SK-N-SH (cell line): ENCODE results near the gene CDKN3. TPM values are rescaled to one million over a fixed set of nuclear protein-coding genes. Genes with fewer than 3 reads are reported as not detected.

Experiments used
- CTCF ChIA-PET: fragments of 300-600, 350-600 bp; formaldehyde crosslinking; extraction: SDS; loops from one replicate; lab custom pipeline; 2021; lab: Yijun Ruan, JAX
- POLR2A ChIA-PET: fragments of 350-600 bp; sonication (Branson Sonifier 250); formaldehyde crosslinking; extraction: SDS; loops from one replicate; lab custom pipeline; 2020; ENCODE audit warnings: antibody characterized with exemption, inconsistent platforms; lab: Yijun Ruan, JAX
- DNase-seq: peaks from one replicate; pipeline ENCODE4 v3.0.0; 2012
- H2AFZ ChIP-seq: fragments of 200-600 bp; sonication (generic); 2 replicates; pipeline ENCODE4 v1.8.1; 2016; ENCODE audit warnings: antibody characterized with exemption, mild to moderate bottlenecking, low read depth
- H3F3A ChIP-seq: fragments of 200-600 bp; sonication (generic); replicated peaks from 2 replicates; pipeline ENCODE3; 2016; ENCODE audit warnings: antibody characterized with exemption, mild to moderate bottlenecking; ENCODE audit not compliant: insufficient read depth
- H3K27ac ChIP-seq, 2 experiments: fragments of 200-500 bp in 1 of 2; fragments of 200-600 bp in 1 of 2; sonication (Bioruptor generic) in 1 of 2; sonication (generic), shearing (Covaris generic) in 1 of 2; 2 replicates each; pipeline versions ENCODE4 v1.5.1 to v1.6.1; 2014 to 2016; ENCODE audit warnings: low read depth in 2 of 2, inconsistent platforms in 1 of 2, low read length in 1 of 2, mild to moderate bottlenecking in 1 of 2, mixed read lengths in 1 of 2
- H3K27me3 ChIP-seq: fragments of 200-600 bp; sonication (generic), shearing (Covaris generic); 2 replicates; pipeline ENCODE4 v1.6.1; 2016; ENCODE audit warnings: mixed run types; ENCODE audit not compliant: insufficient read depth
- H3K36me3 ChIP-seq, 2 experiments: fragments of 200-500 bp in 1 of 2; fragments of 200-600 bp in 1 of 2; sonication (Bioruptor generic) in 1 of 2; sonication (generic) in 1 of 2; replicated peaks in 1 of 2; 2 replicates each; pipeline versions ENCODE3 to v1.5.1; 2014 to 2016; ENCODE audit warnings: low read length in 1 of 2, mild to moderate bottlenecking in 1 of 2; ENCODE audit not compliant: insufficient read depth in 2 of 2, control insufficient read depth in 1 of 2
- H3K4me1 ChIP-seq, 2 experiments: fragments of 200-500 bp in 1 of 2; fragments of 200-600 bp in 1 of 2; sonication (Bioruptor generic) in 1 of 2; sonication (generic), shearing (Covaris generic) in 1 of 2; 2 replicates each; pipeline versions ENCODE4 v1.5.1 to v1.6.1; 2014 to 2016; ENCODE audit warnings: low read depth in 1 of 2, low read length in 1 of 2, mixed run types in 1 of 2; ENCODE audit not compliant: insufficient read depth in 2 of 2, control insufficient read depth in 1 of 2
- H3K4me2 ChIP-seq: fragments of 200-600 bp; sonication (generic), shearing (Covaris generic); 2 replicates; pipeline ENCODE4 v1.6.1; 2017; ENCODE audit warnings: mixed run types
- H3K4me3 ChIP-seq, 2 experiments: fragments of 200-500 bp in 1 of 2; fragments of 200-600 bp in 1 of 2; sonication (Bioruptor generic) in 1 of 2; sonication (generic), shearing (Covaris generic) in 1 of 2; 2 replicates each; pipeline versions ENCODE4 v1.5.1 to v1.8.1; 2014 to 2016; ENCODE audit warnings: low read depth in 2 of 2, inconsistent platforms in 1 of 2, low read length in 1 of 2, mild to moderate bottlenecking in 1 of 2, mixed read lengths in 1 of 2, moderate library complexity in 1 of 2
- H3K79me2 ChIP-seq: fragments of 200-600 bp; sonication (generic); 2 replicates; pipeline ENCODE4 v1.8.1; 2017; ENCODE audit warnings: mild to moderate bottlenecking; ENCODE audit not compliant: insufficient read depth
- H3K9ac ChIP-seq: fragments of 200-600 bp; sonication (generic); 2 replicates; pipeline ENCODE4 v1.6.1; 2017; ENCODE audit warnings: mixed run types
- H3K9me2 ChIP-seq: fragments of 200-600 bp; sonication (generic); 2 replicates; pipeline ENCODE4 v1.6.1; 2017; ENCODE audit warnings: mixed run types
- H3K9me3 ChIP-seq: fragments of 200-600 bp; sonication (generic); 2 replicates; pipeline ENCODE4 v1.6.1; 2017; ENCODE audit warnings: mixed run types, mild to moderate bottlenecking, moderate library complexity
- H4K20me1 ChIP-seq: fragments of 200-600 bp; sonication (generic); 2 replicates; pipeline ENCODE4 v1.6.1; 2017; ENCODE audit warnings: mild to moderate bottlenecking, mixed run types; ENCODE audit not compliant: insufficient read depth
- FOSL2 ChIP-seq: IDR thresholded peaks from 2 replicates; pipeline ENCODE4 v1.4.0; 2012; ENCODE audit warnings: low read depth, mild to moderate bottlenecking, moderate library complexity, borderline replicate concordance
- JUND ChIP-seq: IDR thresholded peaks from 2 replicates; pipeline ENCODE4 v1.4.0; 2012
- MEF2A ChIP-seq: IDR thresholded peaks from 2 replicates; pipeline ENCODE4 v1.4.0; 2012; ENCODE audit warnings: low read depth, borderline replicate concordance
- MXI1 ChIP-seq: IDR thresholded peaks from 2 replicates; pipeline ENCODE4 v1.6.1; 2012; ENCODE audit warnings: mild to moderate bottlenecking, low read depth, low read length, improper control_type of control experiment
- NFIC ChIP-seq: IDR thresholded peaks from 2 replicates; pipeline ENCODE4 v1.4.0; 2012; ENCODE audit warnings: borderline replicate concordance
- NRF1 ChIP-seq: IDR thresholded peaks from 2 replicates; pipeline ENCODE4 v1.6.1; 2012; ENCODE audit warnings: low read depth, mild to moderate bottlenecking, low read length
- POLR2AphosphoS5 ChIP-seq: IDR thresholded peaks from 2 replicates; pipeline ENCODE4 v1.6.1; 2012; ENCODE audit warnings: low read depth, low read length
- RAD21 ChIP-seq: IDR thresholded peaks from 2 replicates; pipeline ENCODE4 v1.6.1; 2012; ENCODE audit warnings: mild to moderate bottlenecking, low read length
- RCOR1 ChIP-seq: fragments of 150-350 bp; IDR thresholded peaks from 2 replicates; pipeline ENCODE4 v1.6.1; 2017; ENCODE audit warnings: antibody characterized with exemption, low read length
- SIN3A ChIP-seq: IDR thresholded peaks from 2 replicates; pipeline ENCODE4 v1.6.1; 2012; ENCODE audit warnings: low read depth, mild to moderate bottlenecking, low read length, moderate library complexity, borderline replicate concordance
- SMC3 ChIP-seq: IDR thresholded peaks from 2 replicates; pipeline ENCODE4 v1.6.1; 2012; ENCODE audit warnings: low read depth, low read length, improper control_type of control experiment
- TAF1 ChIP-seq: IDR thresholded peaks from 2 replicates; pipeline ENCODE4 v1.6.1; 2012; ENCODE audit warnings: low read depth, mild to moderate bottlenecking, low read length, moderate library complexity, borderline replicate concordance
- YY1 ChIP-seq: IDR thresholded peaks from 2 replicates; pipeline ENCODE4 v1.4.0; 2012; ENCODE audit warnings: low read depth, mild to moderate bottlenecking
- WGBS: methylation state at CpG from one replicate; pipeline ENCODE4 v1.1.6; 2017; ENCODE audit warnings: low lambda C conversion rate; 5-methylcytosine and 5-hydroxymethylcytosine counted together
- polyA plus RNA-seq, 3 experiments: library from polyadenylated mRNA; depleted of rRNA; stranded (reverse); fragments of >200 nt; gene quantifications; 2 replicates each; pipeline ENCODE4 v1.2.3, GENCODE V29; 2012
- TF ChIP-seq, protein P1 (sequence below): fragments of 150-350 bp; IDR thresholded peaks from 2 replicates; pipeline ENCODE4 v1.6.1; 2016; ENCODE audit warnings: mild to moderate bottlenecking, low read depth, low read length
- TF ChIP-seq, protein P2 (sequence below): fragments of 150-350 bp; IDR thresholded peaks from 2 replicates; pipeline ENCODE4 v1.6.1; 2017; ENCODE audit warnings: antibody characterized with exemption, low read length, low read depth, borderline replicate concordance
- TF ChIP-seq, protein P3 (sequence below): IDR thresholded peaks from 2 replicates; pipeline ENCODE4 v1.4.0; 2012; ENCODE audit warnings: low read depth, borderline replicate concordance

Gene CDKN3
- polyA plus RNA-seq, 1 of the 3 experiments (the other 2 are of a cell fraction): 26.7 TPM

- H3K9me2 ChIP-seq: no peaks in the 10 kb centered on the region
- CTCF ChIA-PET: interaction anchor here (2.6 kb wide), 1 partner anchor 16 kb away, joined by 8 read pairs; the partner anchor contains the start of gene CNIH1
Measured at GRCh38 chr14:54425537-54426274, 28.9 kb downstream of the CDKN3 start.

GRCh38 chr14:54427871-54428270, 31.1 kb downstream of the CDKN3 start:
- WGBS: 98% methylated on average over 3 of the region's 3 CpGs
- Histone ChIP-seq H3K36me3 (peaks cover 63 to 78% of the 10 kb centered on the region in 2 experiments), H3K79me2 (peaks cover 37% of the 10 kb centered on the region), H4K20me1 (peaks cover 7% of the 10 kb centered on the region; the same call in 1 of the 2 replicates), H3K4me2 (no peak overlapping the region), H3K27me3 (no peaks in the 10 kb centered on the region), H3K4me1 (peaks cover 0 to 2% of the 10 kb centered on the region in 2 experiments; a peak in 1 of 4 replicates), H3K27ac (no peak overlapping the region), H3K9me2 (no peaks in the 10 kb centered on the region), H3K4me3 (no peak overlapping the region), H3K9me3 (no peaks in the 10 kb centered on the region), H3K9ac (no peak overlapping the region), H2AFZ (no peak overlapping the region), H3F3A (peaks cover 2% of the 10 kb centered on the region)
- CTCF ChIA-PET: interaction anchor here (0.5 to 2.3 kb wide), 2 partner anchors 24 to 132 kb away, joined by 3 to 6 read pairs; no protein-coding TSS in a partner anchor
- DNase-seq: no peak
- POLR2A ChIA-PET: no interaction called here
- TF ChIP-seq TAF1 (no peak), MXI1 (no peak), RAD21 (no peak), JUND (no peak), SMC3 (no peak), NFIC (no peak), FOSL2 (no peak)
- TF ChIP-seq, protein P1, sequence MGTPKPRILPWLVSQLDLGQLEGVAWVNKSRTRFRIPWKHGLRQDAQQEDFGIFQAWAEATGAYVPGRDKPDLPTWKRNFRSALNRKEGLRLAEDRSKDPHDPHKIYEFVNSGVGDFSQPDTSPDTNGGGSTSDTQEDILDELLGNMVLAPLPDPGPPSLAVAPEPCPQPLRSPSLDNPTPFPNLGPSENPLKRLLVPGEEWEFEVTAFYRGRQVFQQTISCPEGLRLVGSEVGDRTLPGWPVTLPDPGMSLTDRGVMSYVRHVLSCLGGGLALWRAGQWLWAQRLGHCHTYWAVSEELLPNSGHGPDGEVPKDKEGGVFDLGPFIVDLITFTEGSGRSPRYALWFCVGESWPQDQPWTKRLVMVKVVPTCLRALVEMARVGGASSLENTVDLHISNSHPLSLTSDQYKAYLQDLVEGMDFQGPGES: no peak
- TF ChIP-seq, protein P2, sequence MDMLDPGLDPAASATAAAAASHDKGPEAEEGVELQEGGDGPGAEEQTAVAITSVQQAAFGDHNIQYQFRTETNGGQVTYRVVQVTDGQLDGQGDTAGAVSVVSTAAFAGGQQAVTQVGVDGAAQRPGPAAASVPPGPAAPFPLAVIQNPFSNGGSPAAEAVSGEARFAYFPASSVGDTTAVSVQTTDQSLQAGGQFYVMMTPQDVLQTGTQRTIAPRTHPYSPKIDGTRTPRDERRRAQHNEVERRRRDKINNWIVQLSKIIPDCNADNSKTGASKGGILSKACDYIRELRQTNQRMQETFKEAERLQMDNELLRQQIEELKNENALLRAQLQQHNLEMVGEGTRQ: no peak
- TF ChIP-seq, protein P3, sequence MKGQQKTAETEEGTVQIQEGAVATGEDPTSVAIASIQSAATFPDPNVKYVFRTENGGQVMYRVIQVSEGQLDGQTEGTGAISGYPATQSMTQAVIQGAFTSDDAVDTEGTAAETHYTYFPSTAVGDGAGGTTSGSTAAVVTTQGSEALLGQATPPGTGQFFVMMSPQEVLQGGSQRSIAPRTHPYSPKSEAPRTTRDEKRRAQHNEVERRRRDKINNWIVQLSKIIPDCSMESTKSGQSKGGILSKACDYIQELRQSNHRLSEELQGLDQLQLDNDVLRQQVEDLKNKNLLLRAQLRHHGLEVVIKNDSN: no peak

More at GRCh38 chr14:54425537-54426274, 28.9 kb downstream of the CDKN3 start:
- Histone ChIP-seq H3K4me3 (no peak overlapping the region), H3K4me1 (no peaks in the 10 kb centered on the region), H3K79me2 (peaks cover 15% of the 10 kb centered on the region), H3K9ac (no peak overlapping the region), H3K27ac (no peak overlapping the region), H3K27me3 (no peaks in the 10 kb centered on the region)
- DNase-seq: no peak
- TF ChIP-seq POLR2AphosphoS5: no peak
- TF ChIP-seq, protein P1: no peak
- TF ChIP-seq, protein P2: no peak
- no peak for TF ChIP-seq SIN3A
- no peak for TF ChIP-seq YY1
- no peak for TF ChIP-seq JUND
- no peak for TF ChIP-seq NFIC
- TF ChIP-seq NRF1: no peak
- no peak for TF ChIP-seq TAF1
- no peak for TF ChIP-seq MEF2A
- TF ChIP-seq, protein P3: no peak
- no peak for TF ChIP-seq RCOR1
- no peak for TF ChIP-seq MXI1
- TF ChIP-seq, all 33 proteins: peak for 0
- Histone ChIP-seq H3F3A (peaks cover 8% of the 10 kb centered on the region), H4K20me1 (no peaks in the 10 kb centered on the region), H3K36me3 (peaks cover 59 to 63% of the 10 kb centered on the region in 2 experiments), H3K4me2 (no peak overlapping the region), H2AFZ (no peak overlapping the region), H3K9me3 (no peaks in the 10 kb centered on the region)
- 97% methylated on average over 3 of the region's 3 CpGs for WGBS
- POLR2A ChIA-PET: no interaction called here
